ES-I3 (cell line): ENCODE data around the gene ANXA5.

Experiments
- H3K36me3 ChIP-seq: 2 replicates; pipeline ENCODE4 v1.6.1; 2013; ENCODE audit warnings: mild to moderate bottlenecking, low read length, control low read depth, moderate library complexity; ENCODE audit not compliant: insufficient read depth
- H3K4me1 ChIP-seq: 2 replicates; pipeline ENCODE4 v1.6.1; 2013; ENCODE audit warnings: mild to moderate bottlenecking, control low read depth, low read length; ENCODE audit not compliant: insufficient read depth
- H3K9ac ChIP-seq: 2 replicates; pipeline ENCODE4 v1.6.1; 2013; ENCODE audit warnings: low read depth, mild to moderate bottlenecking, low read length, moderate library complexity
- H3K9me3 ChIP-seq: 2 replicates; pipeline ENCODE4 v1.6.1; 2013; ENCODE audit warnings: mild to moderate bottlenecking, low read length, moderate library complexity; ENCODE audit not compliant: control insufficient read depth, insufficient read depth

Gene ANXA5

GRCh38 chr4:121701263-121701662 lies 4.5 kb upstream of the ANXA5 start:
- Histone ChIP-seq H3K36me3 (no peaks in the 10 kb centered on the region), H3K4me1 (peaks cover 23% of the 10 kb centered on the region), H3K9ac (no peak overlapping the region), H3K9me3 (peaks cover 4% of the 10 kb centered on the region)

- Histone ChIP-seq H3K4me1 (peaks cover 22% of the 10 kb centered on the region), H3K9me3 (peaks cover 4% of the 10 kb centered on the region), H3K9ac (no peak overlapping the region), H3K36me3 (no peaks in the 10 kb centered on the region)
Measured at GRCh38 chr4:121698236-121698671, 1.5 kb upstream of the ANXA5 start.

- peaks cover 4% of the 10 kb centered on the region for H3K9me3 ChIP-seq
- H3K36me3 ChIP-seq = peaks cover 2% of the 10 kb centered on the region; the same call in 1 of the 2 replicates
- peaks cover 22% of the 10 kb centered on the region for H3K4me1 ChIP-seq
- H3K9ac ChIP-seq = peak overlapping the region; percentile 99
Measured at GRCh38 chr4:121697564-121697963, 784 bp upstream of the ANXA5 start.

GRCh38 chr4:121696170-121696580 lies 605 bp downstream of the ANXA5 start:
- Histone ChIP-seq H3K9ac (peak overlapping the region; percentile 99), H3K9me3 (no peaks in the 10 kb centered on the region), H3K4me1 (peaks cover 31% of the 10 kb centered on the region)

GRCh38 chr4:121693886-121694285 lies 2.9 kb downstream of the ANXA5 start:
- Histone ChIP-seq H3K9me3 (no peaks in the 10 kb centered on the region), H3K4me1 (peaks cover 53% of the 10 kb centered on the region), H3K36me3 (peaks cover 6% of the 10 kb centered on the region; the same call in 1 of the 2 replicates), H3K9ac (no peak overlapping the region)

More at GRCh38 chr4:121696170-121696580, 605 bp downstream of the ANXA5 start:
- H3K36me3 ChIP-seq = peaks cover 6% of the 10 kb centered on the region; the same call in 1 of the 2 replicates

- Histone ChIP-seq H3K9me3 (no peaks in the 10 kb centered on the region), H3K9ac (no peak overlapping the region), H3K36me3 (peaks cover 6% of the 10 kb centered on the region; the same call in 1 of the 2 replicates), H3K4me1 (peaks cover 49% of the 10 kb centered on the region)
Measured at GRCh38 chr4:121693450-121693849, 3.3 kb downstream of the ANXA5 start.

- Histone ChIP-seq H3K9ac (no peak overlapping the region), H3K9me3 (no peaks in the 10 kb centered on the region), H3K4me1 (peaks cover 40% of the 10 kb centered on the region), H3K36me3 (peaks cover 9% of the 10 kb centered on the region; the same call in 1 of the 2 replicates)
Measured at GRCh38 chr4:121692261-121692660, 4.5 kb downstream of the ANXA5 start.

- no peak overlapping the region for H3K9ac ChIP-seq
- peaks cover 9% of the 10 kb centered on the region; the same call in 1 of the 2 replicates for H3K36me3 ChIP-seq
- no peaks in the 10 kb centered on the region for H3K9me3 ChIP-seq
- H3K4me1 ChIP-seq = peaks cover 40% of the 10 kb centered on the region
Measured at GRCh38 chr4:121690001-121690400, 6.8 kb downstream of the ANXA5 start.

GRCh38 chr4:121688701-121689100 lies 8.1 kb downstream of the ANXA5 start:
- Histone ChIP-seq H3K9me3 (no peaks in the 10 kb centered on the region), H3K9ac (no peak overlapping the region), H3K36me3 (peaks cover 9% of the 10 kb centered on the region; the same call in 1 of the 2 replicates), H3K4me1 (peaks cover 38% of the 10 kb centered on the region)

GRCh38 chr4:121688261-121688660 lies 8.5 kb downstream of the ANXA5 start:
- Histone ChIP-seq H3K4me1 (peaks cover 37% of the 10 kb centered on the region), H3K9ac (no peak overlapping the region), H3K36me3 (peaks cover 9% of the 10 kb centered on the region; the same call in 1 of the 2 replicates), H3K9me3 (no peaks in the 10 kb centered on the region)

- H3K9ac ChIP-seq = no peak overlapping the region
- H3K4me1 ChIP-seq = peaks cover 38% of the 10 kb centered on the region
- no peaks in the 10 kb centered on the region for H3K9me3 ChIP-seq
- peaks cover 8% of the 10 kb centered on the region; the same call in 1 of the 2 replicates for H3K36me3 ChIP-seq
Measured at GRCh38 chr4:121686255-121686654, 10.5 kb downstream of the ANXA5 start.

GRCh38 chr4:121685257-121685656 lies 11.5 kb downstream of the ANXA5 start:
- no peaks in the 10 kb centered on the region for H3K9me3 ChIP-seq
- peaks cover 32% of the 10 kb centered on the region for H3K4me1 ChIP-seq
- H3K9ac ChIP-seq = no peak overlapping the region
- peaks cover 15% of the 10 kb centered on the region for H3K36me3 ChIP-seq

- Histone ChIP-seq H3K9ac (no peak overlapping the region), H3K36me3 (peaks cover 16% of the 10 kb centered on the region), H3K4me1 (peaks cover 26% of the 10 kb centered on the region), H3K9me3 (no peaks in the 10 kb centered on the region)
Measured at GRCh38 chr4:121684561-121684960, 12.2 kb downstream of the ANXA5 start.

- H3K9ac ChIP-seq = no peak overlapping the region
- peaks cover 27% of the 10 kb centered on the region; the same call in 1 of the 2 replicates for H3K4me1 ChIP-seq
- H3K9me3 ChIP-seq = no peaks in the 10 kb centered on the region
- peaks cover 18% of the 10 kb centered on the region for H3K36me3 ChIP-seq
Measured at GRCh38 chr4:121684016-121684415, 12.8 kb downstream of the ANXA5 start.

GRCh38 chr4:121680571-121680970 lies 16.2 kb downstream of the ANXA5 start:
- Histone ChIP-seq H3K36me3 (peaks cover 19% of the 10 kb centered on the region), H3K9ac (no peak overlapping the region)

More at GRCh38 chr4:121680571-121680970, 16.2 kb downstream of the ANXA5 start:
- Histone ChIP-seq H3K9me3 (no peaks in the 10 kb centered on the region), H3K4me1 (peaks cover 37% of the 10 kb centered on the region)
